ENCODE results near the gene ADH4.
A peak's percentile ranks its signal among the peaks of the same experiment; 100 is the strongest.

ADH4 gene

GRCh38 chr4:99091216-99091575, 52.9 kb downstream of the ADH4 start:
- no peak for TF ChIP-seq ARNT (IDR thresholded peaks at IDR 0.05)
- TF ChIP-seq HDGF (IDR thresholded peaks at IDR 0.05; ENCODE audit: borderline replicate concordance) = no peak
- no peak for TF ChIP-seq PKNOX1 (IDR thresholded peaks at IDR 0.05)
- no peak for TF ChIP-seq ZNF384 (IDR thresholded peaks at IDR 0.05)
- no peak for TF ChIP-seq SP1 (IDR thresholded peaks at IDR 0.05)
- TF ChIP-seq CTBP1 (IDR thresholded peaks at IDR 0.05; ENCODE audit: borderline replicate concordance) = no peak
- TF ChIP-seq SUZ12 (IDR thresholded peaks at IDR 0.05) = no peak
- no peak for TF ChIP-seq BHLHE40 (IDR thresholded peaks at IDR 0.05; ENCODE audit: borderline replicate concordance)
- no peak for TF ChIP-seq LEF1 (IDR thresholded peaks at IDR 0.05; ENCODE audit: borderline replicate concordance)
- no peak for TF ChIP-seq FOXK2 (IDR thresholded peaks at IDR 0.05)
- no peak for TF ChIP-seq TARDBP (IDR thresholded peaks at IDR 0.05)
- TF ChIP-seq FOXM1 (IDR thresholded peaks at IDR 0.05; ENCODE audit: borderline replicate concordance) = no peak
- no peak for TF ChIP-seq FOXA1 (IDR thresholded peaks at IDR 0.05)
- no peak for TF ChIP-seq ELF4 (IDR thresholded peaks at IDR 0.05)
- TF ChIP-seq L3MBTL2 (conservative IDR thresholded peaks at IDR 0.05) = no peak
- ChIA-PET CTCF (no interaction called here), POLR2A (no interaction called here)
- no peak for DNase-seq (ENCODE audit: extremely low spot score)

- no peak for TF ChIP-seq LEF1 (IDR thresholded peaks at IDR 0.05; ENCODE audit: borderline replicate concordance)
- no peak for TF ChIP-seq ELF4 (IDR thresholded peaks at IDR 0.05)
- no peak for TF ChIP-seq SUZ12 (IDR thresholded peaks at IDR 0.05)
- DNase-seq (ENCODE audit: extremely low spot score) = no peak
- CTCF ChIA-PET = no interaction called here
- POLR2A ChIA-PET = no interaction called here
Observed at GRCh38 chr4:99090481-99091215, 53.4 kb downstream of the ADH4 start.

GRCh38 chr4:99088481-99089365, 55.4 kb downstream of the ADH4 start, which contains the start of gene ADH5:
Gene ADH5, minus strand, starts transcription at chr4:99088788. Its CDS starts 88 bp downstream, at chr4:99088700.
- CTCF ChIA-PET = no interaction called here

GRCh38 chr4:99088023-99088449, 56.1 kb downstream of the ADH4 start:
- DNase-seq (ENCODE audit: extremely low spot score) = peak; percentile 31
- CTCF ChIA-PET = no interaction called here

More at GRCh38 chr4:99088481-99089365, 55.4 kb downstream of the ADH4 start, which contains the start of gene ADH5:
- no peak for TF ChIP-seq ZNF384 (IDR thresholded peaks at IDR 0.05)
- peak; percentile 72 for TF ChIP-seq L3MBTL2 (conservative IDR thresholded peaks at IDR 0.05)
- no peak for TF ChIP-seq LEF1 (IDR thresholded peaks at IDR 0.05; ENCODE audit: borderline replicate concordance)
- TF ChIP-seq ELF4 (IDR thresholded peaks at IDR 0.05) = peak; percentile 52; the same call in 1 of the 2 replicates
- no peak for TF ChIP-seq FOXK2 (IDR thresholded peaks at IDR 0.05)
- TF ChIP-seq BHLHE40 (IDR thresholded peaks at IDR 0.05; ENCODE audit: borderline replicate concordance) = no peak
- TF ChIP-seq SUZ12 (IDR thresholded peaks at IDR 0.05) = no peak
- no peak for TF ChIP-seq FOXM1 (IDR thresholded peaks at IDR 0.05; ENCODE audit: borderline replicate concordance)
- no peak for TF ChIP-seq HDGF (IDR thresholded peaks at IDR 0.05; ENCODE audit: borderline replicate concordance)
- no peak for TF ChIP-seq TARDBP (IDR thresholded peaks at IDR 0.05)
- no peak for TF ChIP-seq SP1 (IDR thresholded peaks at IDR 0.05)
- TF ChIP-seq ARNT (IDR thresholded peaks at IDR 0.05) = no peak
- no peak for TF ChIP-seq NFRKB (IDR thresholded peaks at IDR 0.05)
- TF ChIP-seq PKNOX1 (IDR thresholded peaks at IDR 0.05) = no peak
- POLR2A ChIA-PET = interaction anchor here (0.5 to 2.1 kb wide), 9 partner anchors 11 to 854 kb away, joined by 3 to 6 read pairs (median 3); partner anchors contain the start of genes ADH4, EIF4E, METAP1 and RAP1GDS1
- peak; percentile 92 for DNase-seq (ENCODE audit: extremely low spot score)

GRCh38 chr4:99084595-99084994, 59.5 kb downstream of the ADH4 start:
- TF ChIP-seq ARNT (IDR thresholded peaks at IDR 0.05) = no peak
- no peak for TF ChIP-seq FOXM1 (IDR thresholded peaks at IDR 0.05; ENCODE audit: borderline replicate concordance)
- no peak for TF ChIP-seq FOXA1 (IDR thresholded peaks at IDR 0.05)
- no peak for TF ChIP-seq ELF4 (IDR thresholded peaks at IDR 0.05)
- TF ChIP-seq SUZ12 (IDR thresholded peaks at IDR 0.05) = no peak
- no peak for TF ChIP-seq BHLHE40 (IDR thresholded peaks at IDR 0.05; ENCODE audit: borderline replicate concordance)
- TF ChIP-seq LEF1 (IDR thresholded peaks at IDR 0.05; ENCODE audit: borderline replicate concordance) = no peak
- TF ChIP-seq FOXK2 (IDR thresholded peaks at IDR 0.05) = no peak
- no peak for TF ChIP-seq TARDBP (IDR thresholded peaks at IDR 0.05)
- no peak for TF ChIP-seq ZNF384 (IDR thresholded peaks at IDR 0.05)
- no peak for TF ChIP-seq HDGF (IDR thresholded peaks at IDR 0.05; ENCODE audit: borderline replicate concordance)
- no peak for TF ChIP-seq CTBP1 (IDR thresholded peaks at IDR 0.05; ENCODE audit: borderline replicate concordance)
- TF ChIP-seq SP1 (IDR thresholded peaks at IDR 0.05) = no peak
- no peak for TF ChIP-seq NFRKB (IDR thresholded peaks at IDR 0.05)
- TF ChIP-seq L3MBTL2 (conservative IDR thresholded peaks at IDR 0.05) = no peak
- TF ChIP-seq PKNOX1 (IDR thresholded peaks at IDR 0.05) = no peak
- POLR2A ChIA-PET = no interaction called here
- no peak for DNase-seq (ENCODE audit: extremely low spot score)
- CTCF ChIA-PET = no interaction called here

More at GRCh38 chr4:99088023-99088449, 56.1 kb downstream of the ADH4 start:
- POLR2A ChIA-PET = interaction anchor here (1.0 to 2.1 kb wide), 4 partner anchors 10 to 159 kb away, joined by 3 to 6 read pairs (median 3); partner anchors contain the start of gene EIF4E
- no peak for TF ChIP-seq FOXA1 (IDR thresholded peaks at IDR 0.05)
- no peak for TF ChIP-seq ZNF384 (IDR thresholded peaks at IDR 0.05)
- TF ChIP-seq CTBP1 (IDR thresholded peaks at IDR 0.05; ENCODE audit: borderline replicate concordance) = no peak
- no peak for TF ChIP-seq BHLHE40 (IDR thresholded peaks at IDR 0.05; ENCODE audit: borderline replicate concordance)
- no peak for TF ChIP-seq PKNOX1 (IDR thresholded peaks at IDR 0.05)
- TF ChIP-seq L3MBTL2 (conservative IDR thresholded peaks at IDR 0.05) = no peak
- no peak for TF ChIP-seq FOXK2 (IDR thresholded peaks at IDR 0.05)
- no peak for TF ChIP-seq SP1 (IDR thresholded peaks at IDR 0.05)
- TF ChIP-seq HDGF (IDR thresholded peaks at IDR 0.05; ENCODE audit: borderline replicate concordance) = no peak

All from HEK293T (cell line).